ENCODE data around the gene CALHM5.

- TF ChIP-seq POLR2A (IDR thresholded peaks at IDR 0.05; ENCODE audit: low read depth, low read length) (no peak), TAF1 (IDR thresholded peaks at IDR 0.05; ENCODE audit: borderline replicate concordance, low read depth, low read length) (no peak), POLR2AphosphoS5 (IDR thresholded peaks at IDR 0.05; ENCODE audit: low read depth, low read length) (no peak)
These were observed 1.9 kb downstream of the CALHM5 start for GRCh38 chr6:116513224-116513875.
